Midbrain (tissue), 1 donor: Measurements from ENCODE around the gene AKT1.

Experiments used
- DNase-seq: peaks from one replicate; lab custom pipeline; 2025; lab: John Stamatoyannopoulos, UW

AKT1 gene

GRCh38 chr14:104799244-104800014 lies 3.9 kb upstream of the AKT1 start:
- no peak for DNase-seq

DNA sequence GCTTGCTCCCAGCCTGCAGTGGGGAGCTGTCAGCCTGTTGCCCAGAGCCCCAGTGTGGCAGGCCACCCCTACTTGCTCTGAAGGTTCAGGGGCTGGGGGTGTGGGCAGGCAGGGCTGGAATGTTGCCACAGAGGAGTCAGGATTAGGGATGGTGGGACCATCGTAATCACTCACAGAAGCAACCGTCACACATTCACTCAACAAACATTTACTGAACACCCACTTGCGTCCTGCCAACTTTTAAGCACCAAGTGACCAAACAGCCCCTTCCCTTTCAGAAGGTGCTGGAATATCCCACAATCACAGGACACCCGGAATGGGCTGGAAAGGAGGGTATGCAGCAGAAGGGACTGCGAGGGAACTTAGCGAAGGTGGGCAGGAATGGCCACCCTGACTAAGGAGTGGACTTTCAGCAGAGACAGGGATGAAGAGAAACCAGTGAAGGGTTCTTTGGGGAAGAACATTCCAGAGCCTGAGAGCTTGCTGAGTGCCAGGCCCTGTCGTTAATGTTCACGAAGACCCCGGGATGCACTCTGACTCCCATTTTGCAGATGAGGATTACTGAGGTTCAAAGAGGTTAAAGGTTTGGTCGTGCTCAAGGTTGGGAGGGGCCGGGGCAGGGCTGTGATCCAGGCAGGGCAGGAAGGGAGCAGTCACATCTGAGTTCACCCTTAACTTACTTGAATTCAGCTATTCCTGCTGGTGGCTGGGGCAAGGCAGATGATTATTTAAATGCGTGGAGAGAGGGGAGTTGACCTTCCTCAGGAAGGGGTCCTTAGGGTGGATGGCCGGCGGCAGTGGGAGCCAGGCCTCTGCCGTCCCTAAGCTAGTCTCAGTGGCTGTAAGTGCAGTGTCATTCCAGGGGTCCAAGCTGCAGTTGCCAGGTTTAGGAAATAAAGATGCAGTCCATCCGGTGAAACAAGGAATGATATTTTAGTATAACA lies 3.0 kb upstream of the AKT1 start:
- no peak for DNase-seq

DNA sequence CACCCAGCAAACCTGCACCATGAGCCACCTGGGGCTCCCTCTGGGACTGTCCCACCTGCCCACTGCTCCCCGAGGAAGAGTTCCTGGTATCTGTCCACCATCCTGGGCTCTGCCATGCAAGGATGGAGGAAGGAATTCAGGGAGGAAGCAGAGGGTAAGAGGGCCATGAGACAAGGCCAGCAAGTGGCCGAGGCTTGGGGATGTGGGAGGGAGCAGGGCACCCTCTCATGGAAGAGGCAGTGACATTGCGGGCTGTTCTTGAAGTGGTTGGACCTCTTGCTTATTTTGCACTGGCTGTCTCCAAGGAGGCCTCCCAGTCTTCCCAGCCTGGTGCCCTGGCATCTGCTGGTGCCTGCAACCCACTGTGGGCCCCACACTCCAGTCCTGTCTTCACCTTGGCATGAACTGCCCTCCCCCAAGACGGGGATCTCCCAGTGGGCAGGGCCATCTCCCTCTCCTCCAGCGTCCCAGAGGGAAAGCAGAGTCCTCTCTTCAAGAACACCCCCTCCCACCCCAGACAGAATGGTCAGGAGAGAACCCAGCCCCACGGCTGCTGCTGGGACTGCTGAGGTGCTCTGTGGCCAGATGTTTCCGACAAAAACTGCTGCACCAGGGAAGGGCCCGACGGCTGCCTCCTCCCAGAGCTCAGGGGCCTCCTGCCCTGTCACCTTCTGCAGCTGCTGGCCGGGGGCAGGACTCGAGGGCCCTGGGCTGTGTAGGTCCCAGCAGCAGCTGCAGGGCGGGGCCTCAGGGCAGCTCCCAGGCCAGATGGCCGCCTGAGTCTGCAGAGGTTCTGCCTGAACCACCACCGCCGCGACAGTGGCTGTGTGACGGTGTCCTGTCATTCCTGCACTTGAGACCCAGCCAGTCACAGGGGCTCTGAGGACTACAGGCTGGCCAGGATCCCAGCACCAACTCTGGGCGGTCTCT lies 1.8 kb upstream of the AKT1 start:
- no peak for DNase-seq

- no peak for DNase-seq
Observed at GRCh38 chr14:104796687-104797081, 1.1 kb upstream of the AKT1 start.

DNA sequence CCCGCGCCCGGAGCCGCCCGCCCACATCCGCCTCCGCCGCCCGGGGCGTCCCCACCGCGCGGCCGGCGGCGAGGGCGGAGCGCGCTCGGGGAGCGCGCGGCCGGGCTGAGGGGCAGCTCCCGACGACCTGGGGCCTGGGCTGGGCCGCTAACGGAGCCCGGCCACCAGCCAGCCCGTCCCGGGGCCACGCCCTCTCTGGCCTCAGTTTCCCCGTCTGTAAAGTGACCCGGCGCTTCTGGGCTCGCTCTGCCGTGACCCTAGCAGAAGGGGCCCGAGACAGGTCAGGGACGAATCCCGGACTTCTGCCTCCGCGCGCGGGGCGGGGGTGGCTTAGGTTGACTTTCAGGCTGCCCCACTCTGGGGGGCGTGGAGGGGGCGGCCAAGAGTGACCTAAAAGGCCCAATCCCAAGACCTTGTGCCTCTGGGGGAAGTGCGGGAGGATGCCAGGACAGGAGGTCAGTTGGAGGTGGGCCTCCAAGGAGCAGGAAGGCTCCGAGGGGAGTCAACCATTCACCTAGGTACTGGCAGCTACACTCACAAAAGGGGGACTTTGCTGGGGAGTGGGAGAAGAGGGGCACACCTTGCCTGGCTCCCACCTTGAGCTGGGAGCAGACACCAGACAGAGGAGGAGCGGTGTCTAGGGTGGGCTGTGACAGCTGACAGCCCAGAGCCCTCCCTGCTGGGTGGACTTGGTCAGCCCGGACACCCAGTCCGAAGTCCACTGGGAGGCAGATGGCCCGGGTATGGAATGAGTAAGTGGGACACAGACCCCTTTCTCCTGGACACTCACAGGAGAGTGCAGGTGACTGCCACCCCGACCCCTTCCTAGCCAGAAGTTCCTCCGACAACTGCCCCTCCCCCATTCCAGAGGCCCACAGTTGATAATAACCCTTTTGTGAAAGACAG lies 486 bp upstream of the AKT1 start:
- peak; percentile 20 for DNase-seq

DNA sequence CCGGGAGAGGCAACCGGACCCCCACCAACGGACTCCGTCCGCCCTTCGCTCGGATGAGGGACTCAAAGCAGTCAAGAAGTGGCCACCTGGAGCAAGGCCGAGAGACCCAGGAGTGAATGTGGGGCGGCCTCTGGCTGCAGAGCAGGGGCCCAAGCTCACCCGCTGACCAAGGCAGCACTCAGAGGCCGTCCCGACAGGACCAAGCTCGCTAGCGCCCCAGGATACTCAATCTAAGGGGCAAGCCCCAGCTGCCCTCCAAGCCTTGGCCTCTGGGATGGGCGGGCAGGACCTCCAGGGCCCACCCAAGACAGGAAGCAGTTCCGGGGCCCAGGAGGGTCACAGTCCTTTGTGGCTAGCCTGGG lies 936 bp downstream of the AKT1 start:
- DNase-seq = no peak

DNA sequence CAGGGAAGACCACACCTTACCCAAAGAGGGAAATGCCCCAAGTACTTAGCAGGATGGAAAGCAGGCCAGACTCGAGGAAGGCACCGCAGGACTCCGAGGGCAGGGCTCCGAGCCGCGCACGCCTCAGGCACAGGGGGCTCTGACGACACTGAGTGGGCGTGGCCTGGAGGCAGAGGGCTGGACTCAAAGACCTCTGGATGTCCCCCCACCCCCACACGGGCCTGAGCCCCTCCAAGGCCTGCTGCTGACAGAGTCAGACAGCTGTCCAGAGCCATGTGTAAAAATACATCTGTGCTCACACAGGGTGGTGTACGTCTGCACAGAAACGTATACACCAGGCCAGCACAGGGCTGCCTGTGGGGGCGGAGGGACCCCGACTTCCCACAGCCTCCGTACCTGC lies 1.4 kb downstream of the AKT1 start:
- DNase-seq = no peak

- no peak for DNase-seq
Observed at GRCh38 chr14:104793703-104793959, 1.9 kb downstream of the AKT1 start.

DNA sequence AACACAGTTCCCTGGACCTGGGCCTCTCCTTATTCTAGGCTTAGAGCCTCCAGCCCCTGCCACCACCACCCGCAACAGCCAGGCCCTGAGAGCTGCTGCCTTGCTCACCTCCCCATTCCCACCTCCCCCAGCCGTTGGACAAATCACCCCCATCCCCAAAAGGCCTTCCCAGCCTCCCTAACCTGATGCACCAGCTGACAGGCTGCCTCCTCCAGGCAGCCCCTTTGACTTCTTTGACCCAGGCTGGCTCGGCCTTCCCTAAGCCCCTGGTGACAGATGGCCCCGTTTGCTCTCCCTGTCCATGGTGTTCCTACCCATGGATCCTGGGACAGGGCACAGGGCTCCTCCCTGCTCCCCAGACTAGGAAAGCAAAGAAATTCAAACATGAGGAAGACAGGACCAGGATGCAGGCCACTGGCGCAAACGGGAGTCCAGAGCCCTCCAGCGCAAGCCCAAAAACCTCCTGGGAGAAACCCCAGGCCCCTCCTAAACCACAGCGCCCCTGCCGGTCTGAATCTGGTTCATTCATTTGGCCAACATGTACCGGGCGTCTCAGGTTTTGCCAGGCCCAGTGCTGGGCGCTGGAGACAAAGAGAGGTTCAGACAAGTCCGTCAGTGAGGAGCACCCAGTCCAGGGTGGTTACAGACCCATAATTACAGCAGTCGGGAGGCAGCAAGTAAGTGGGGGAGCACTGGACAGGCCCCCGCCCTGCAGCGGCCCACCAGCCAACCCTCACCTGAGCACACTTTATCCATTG lies 2.4 kb downstream of the AKT1 start:
- DNase-seq = no peak

DNA sequence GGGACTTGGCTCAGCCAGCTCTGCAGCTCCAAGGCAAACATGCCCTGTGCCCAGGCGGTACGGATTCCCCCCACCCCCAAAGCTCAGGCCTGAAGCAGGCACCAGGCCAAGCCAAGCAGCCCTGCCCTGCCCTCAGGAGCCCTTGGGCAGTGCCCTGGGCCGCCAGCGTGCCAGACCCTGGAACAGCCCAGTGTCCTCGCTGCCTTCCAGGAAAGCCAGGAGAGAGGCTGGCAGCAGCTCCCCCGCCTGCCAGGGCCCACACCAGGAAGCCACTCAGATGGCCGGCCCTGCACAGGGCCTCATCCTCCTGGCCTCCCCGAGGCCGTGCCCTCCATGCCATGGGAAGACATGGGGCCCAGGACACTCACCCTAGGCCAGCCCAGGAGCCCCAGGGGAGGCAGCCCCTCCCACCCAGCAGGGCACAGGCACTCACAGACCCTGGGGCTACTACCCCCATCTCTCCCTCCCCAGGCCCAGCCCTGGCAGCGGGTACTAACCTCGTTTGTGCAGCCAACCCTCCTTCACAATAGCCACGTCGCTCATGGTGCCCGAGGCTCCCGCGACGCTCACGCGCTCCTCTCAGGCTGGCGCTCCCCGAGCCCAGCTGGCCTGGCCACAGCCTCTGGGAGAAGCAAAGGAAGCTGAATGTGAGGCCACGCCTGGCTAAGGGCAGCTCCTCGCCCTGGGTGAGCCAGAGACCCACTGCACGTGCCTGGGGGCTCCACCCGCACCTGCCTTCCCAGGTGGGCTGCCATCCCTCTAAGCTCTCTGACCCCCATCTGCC lies 3.3 kb downstream of the AKT1 start:
- no peak for DNase-seq

GRCh38 chr14:104791425-104791824 lies 4.1 kb downstream of the AKT1 start:
- DNase-seq = no peak

GRCh38 chr14:104789752-104790743 lies 5.5 kb downstream of the AKT1 start:
- no peak for DNase-seq

GRCh38 chr14:104788873-104789663 lies 6.5 kb downstream of the AKT1 start:
- DNase-seq = no peak

DNA sequence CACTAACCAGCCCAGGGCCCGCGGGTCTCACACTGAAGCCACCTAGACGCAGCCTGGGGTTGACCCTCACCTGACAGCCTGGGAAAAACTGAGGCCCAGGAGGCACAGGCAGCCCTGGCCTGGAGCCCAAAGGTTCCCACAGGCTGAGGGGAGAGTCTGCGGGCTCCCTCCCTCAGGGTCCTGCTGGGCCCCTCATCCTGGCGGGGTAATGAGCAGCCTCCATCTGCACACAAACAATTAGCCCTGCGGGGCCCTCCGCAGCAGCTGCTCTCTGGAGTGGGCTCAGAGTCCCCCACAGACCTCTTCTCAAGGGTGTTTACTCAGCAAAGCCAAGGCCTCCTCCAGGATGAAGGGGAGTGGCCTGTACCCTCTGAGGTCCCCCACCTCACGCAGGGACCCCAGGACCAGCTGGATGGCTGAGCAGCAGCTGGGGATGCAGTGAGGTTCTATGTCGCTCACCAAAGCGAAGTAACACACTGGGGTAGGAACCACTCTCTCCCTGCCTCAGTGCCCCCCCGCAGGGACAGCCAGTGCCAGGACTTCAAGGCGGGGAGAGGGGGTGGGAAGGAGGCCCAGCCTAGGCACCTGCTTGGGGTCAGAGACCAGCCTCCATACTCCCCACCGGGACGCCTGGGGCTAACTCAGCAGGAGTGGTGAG lies 7.3 kb downstream of the AKT1 start:
- no peak for DNase-seq

DNA sequence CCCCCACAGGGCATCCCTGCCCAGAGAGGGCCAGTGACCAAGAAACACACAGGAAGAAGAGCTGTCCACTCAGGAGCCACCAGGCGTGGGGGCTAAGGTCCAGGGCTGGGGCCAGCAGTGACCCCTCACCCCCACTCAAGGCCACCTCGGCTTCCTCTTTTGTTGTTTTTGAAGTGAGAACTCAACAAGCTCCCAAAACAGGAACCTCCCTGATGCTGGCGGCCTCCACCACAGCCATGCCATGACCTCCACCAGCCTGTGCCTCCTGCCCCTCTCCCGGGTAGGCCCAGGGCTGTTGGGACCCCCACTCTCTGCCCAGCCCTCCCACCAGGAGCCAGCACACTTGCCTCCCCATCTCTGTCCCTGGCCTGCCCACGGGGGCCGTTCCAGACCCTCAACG lies 7.8 kb downstream of the AKT1 start:
- DNase-seq = no peak

DNA sequence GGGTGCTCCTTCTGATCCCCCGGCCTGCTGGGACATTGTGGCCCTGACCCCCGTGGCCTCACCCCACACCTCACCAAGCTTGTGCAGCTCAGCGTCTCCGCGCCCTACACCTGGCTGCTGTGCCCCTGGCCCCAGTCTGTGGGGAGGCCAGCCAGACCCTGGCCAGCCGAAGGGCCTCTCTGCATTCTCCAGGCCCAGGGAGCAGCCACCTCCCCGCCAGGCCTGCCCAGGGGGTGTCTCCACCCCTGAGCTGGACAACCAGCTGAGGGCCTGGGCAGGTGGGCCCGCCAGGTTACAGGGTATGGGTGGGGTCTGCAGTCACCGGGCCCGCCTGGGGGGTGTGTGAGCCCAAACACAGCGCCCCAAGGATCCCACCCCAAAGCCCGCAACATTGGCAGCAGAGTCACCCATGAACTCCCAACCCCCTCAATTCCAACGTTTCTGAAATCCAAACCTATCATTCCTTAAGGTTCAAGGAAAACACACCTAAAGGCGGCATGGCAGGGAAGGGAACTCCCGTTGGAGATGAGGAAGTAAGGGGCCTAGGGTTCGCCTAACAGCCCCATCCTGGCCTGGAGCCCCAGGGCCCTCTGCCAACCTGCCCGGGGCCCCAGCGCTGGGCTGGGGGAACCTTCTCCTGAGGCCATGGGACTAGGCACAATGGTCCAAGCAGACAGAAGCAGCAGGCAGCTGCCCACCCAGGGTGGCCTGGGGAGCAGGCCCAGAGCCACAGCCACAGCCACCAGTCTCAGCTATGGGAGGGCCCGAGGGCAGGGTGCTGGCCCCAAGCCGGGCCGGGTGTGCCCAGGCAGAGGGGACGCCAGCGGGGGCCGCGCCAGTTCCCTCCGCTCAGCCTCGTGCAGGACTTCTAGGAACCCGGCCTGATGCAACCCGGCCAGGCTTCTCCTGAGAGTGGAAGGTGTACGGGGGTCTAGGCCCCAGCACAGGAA lies 8.5 kb downstream of the AKT1 start:
- no peak for DNase-seq
